Psoas muscle (tissue), 8 donors: ENCODE measurements around the gene LRRC3B. TPM values are rescaled to one million over a fixed set of nuclear protein-coding genes. Genes with fewer than 3 reads are reported as not detected.

Source experiments
- ATAC-seq, 4 donors: fragments of 200-7000 bp; cut with Tn5 transposase; one replicate each; pipeline ENCODE4 v1.9.1; 2020; ENCODE audit warnings: moderate library complexity in 3 of 4, mild to moderate bottlenecking in 2 of 4
- DNase-seq, 2 donors: peaks; one replicate each; pipeline ENCODE4 v3.0.0-alpha.2; 2020
- H3K27ac ChIP-seq: fragments of 200-600 bp; one replicate; pipeline ENCODE4 v1.8.0; 2022
- H3K27me3 ChIP-seq, 3 donors: fragments of 200-600 bp in 1 of 3; one replicate each; pipeline versions ENCODE4 v1.6.1 to v1.8.0; 2013 to 2022; ENCODE audit warnings: low read length in 2 of 3, mild to moderate bottlenecking in 2 of 3, moderate library complexity in 1 of 3; ENCODE audit not compliant: insufficient read depth in 3 of 3
- H3K36me3 ChIP-seq, 2 donors: fragments of 200-600 bp in 1 of 2; one replicate each; pipeline versions ENCODE4 v1.6.1 to v1.8.0; 2013 to 2022; ENCODE audit warnings: low read depth in 1 of 2, mild to moderate bottlenecking in 1 of 2, moderate library complexity in 1 of 2; ENCODE audit not compliant: insufficient read depth in 1 of 2
- H3K4me1 ChIP-seq: fragments of 200-600 bp; one replicate; pipeline ENCODE4 v1.8.0; 2022
- H3K4me3 ChIP-seq: fragments of 200-600 bp; one replicate; pipeline ENCODE4 v1.8.0; 2022; ENCODE audit warnings: mild to moderate bottlenecking
- H3K9me3 ChIP-seq: fragments of 200-600 bp; one replicate; pipeline ENCODE4 v1.8.0; 2022
- WGBS, 3 donors: extraction: QIAGEN DNeasy Blood & Tissue Kit; methylation state at CpG; one replicate each; pipeline versions ENCODE4 v1.1.6 to v1.1.7; 2013; 5-methylcytosine and 5-hydroxymethylcytosine counted together
- intact Hi-C, 2 donors: fragments of 100-400 bp; cut with DNase I; formaldehyde crosslinking; loops; one replicate each; pipeline versions ENCODE4 v1.11.0 to v1.14.2; 2022
- polyA plus RNA-seq, 3 donors: library from polyadenylated mRNA; stranded (reverse); fragments of 200-250 nt; gene quantifications; one replicate each; pipeline ENCODE4 v1.2.3, GENCODE V29; 2013
- total RNA-seq, 4 donors: library from RNA; stranded (reverse); fragmentation: NEBNext Ultra II Directional in 2 of 4; extraction: Animal tissue kit (Norgen Biotek cat#: 25700) in 2 of 4; gene quantifications; one replicate each; pipeline versions ENCODE4 v1.2.1 to v1.2.4, GENCODE V29; 2021 to 2023
- TF ChIP-seq, protein P1 (sequence below): fragments of 200-600 bp; IDR thresholded peaks from one replicate; pipeline ENCODE4 v1.8.0; 2022; ENCODE audit warnings: antibody characterized with exemption
- donor health status: healthy with polysubstance abuse.
- donor health status: DM: no; HTN: no; CAD: no; lungs with moderate emphysema.
- donor health status: Bipolar disorder and iron deficiency.
- donor health status: healthy.
- donor health status: DM: yes; HTN: yes; CAD: no.
- donor health status: DM: no; HTN: no; CAD: no.
- donor health status: DM: no; HTN: no; CAD: no.
- donor health status: DM: yes; HTN: yes; CAD: no.

LRRC3B gene
- total and polyA plus RNA-seq, 7 donors = 0.05 to 3.2 (median 1.1) TPM

DNA sequence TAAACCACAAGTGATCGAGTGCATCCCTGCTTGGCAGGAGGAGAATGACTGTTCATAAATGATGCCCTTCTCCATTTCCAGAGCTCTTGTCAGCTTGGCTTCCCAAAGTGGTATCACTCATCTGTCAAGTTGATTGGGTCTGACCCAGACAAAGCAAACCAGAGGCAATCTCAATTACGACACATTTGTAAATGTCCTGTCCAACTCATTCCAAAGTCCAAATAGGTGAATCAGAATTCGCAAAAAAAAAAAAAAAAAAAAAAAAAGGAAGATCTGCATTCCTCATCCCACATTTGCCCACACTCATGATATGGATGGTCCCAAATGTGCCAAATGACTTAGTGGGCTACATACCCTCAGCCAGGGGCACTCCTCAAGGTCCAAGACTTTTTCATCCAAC, 91.9 kb downstream of the LRRC3B start:
- H3K4me1 ChIP-seq = no peaks in the 10 kb centered on the region
- H3K36me3 ChIP-seq = no peaks in the 10 kb centered on the region
- WGBS, 3 donors = 74 to 85% (median 84%) methylated on average over 3 of the region's 3 CpGs
- ATAC-seq (no peak), DNase-seq (no peak)
- no peaks in the 10 kb centered on the region for H3K27me3 ChIP-seq
- intact Hi-C loops = loop anchor here (5.0 to 10.0 kb wide), 6 partner anchors 190 to 1067 kb away; partner anchors contain the start of gene TOP2B (in 1 of the 2)
- H3K9me3 ChIP-seq = no peaks in the 10 kb centered on the region
- TF ChIP-seq, protein P1, sequence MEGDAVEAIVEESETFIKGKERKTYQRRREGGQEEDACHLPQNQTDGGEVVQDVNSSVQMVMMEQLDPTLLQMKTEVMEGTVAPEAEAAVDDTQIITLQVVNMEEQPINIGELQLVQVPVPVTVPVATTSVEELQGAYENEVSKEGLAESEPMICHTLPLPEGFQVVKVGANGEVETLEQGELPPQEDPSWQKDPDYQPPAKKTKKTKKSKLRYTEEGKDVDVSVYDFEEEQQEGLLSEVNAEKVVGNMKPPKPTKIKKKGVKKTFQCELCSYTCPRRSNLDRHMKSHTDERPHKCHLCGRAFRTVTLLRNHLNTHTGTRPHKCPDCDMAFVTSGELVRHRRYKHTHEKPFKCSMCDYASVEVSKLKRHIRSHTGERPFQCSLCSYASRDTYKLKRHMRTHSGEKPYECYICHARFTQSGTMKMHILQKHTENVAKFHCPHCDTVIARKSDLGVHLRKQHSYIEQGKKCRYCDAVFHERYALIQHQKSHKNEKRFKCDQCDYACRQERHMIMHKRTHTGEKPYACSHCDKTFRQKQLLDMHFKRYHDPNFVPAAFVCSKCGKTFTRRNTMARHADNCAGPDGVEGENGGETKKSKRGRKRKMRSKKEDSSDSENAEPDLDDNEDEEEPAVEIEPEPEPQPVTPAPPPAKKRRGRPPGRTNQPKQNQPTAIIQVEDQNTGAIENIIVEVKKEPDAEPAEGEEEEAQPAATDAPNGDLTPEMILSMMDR = no peak
- no peak overlapping the region for H3K4me3 ChIP-seq
- no peak overlapping the region for H3K27ac ChIP-seq

DNA sequence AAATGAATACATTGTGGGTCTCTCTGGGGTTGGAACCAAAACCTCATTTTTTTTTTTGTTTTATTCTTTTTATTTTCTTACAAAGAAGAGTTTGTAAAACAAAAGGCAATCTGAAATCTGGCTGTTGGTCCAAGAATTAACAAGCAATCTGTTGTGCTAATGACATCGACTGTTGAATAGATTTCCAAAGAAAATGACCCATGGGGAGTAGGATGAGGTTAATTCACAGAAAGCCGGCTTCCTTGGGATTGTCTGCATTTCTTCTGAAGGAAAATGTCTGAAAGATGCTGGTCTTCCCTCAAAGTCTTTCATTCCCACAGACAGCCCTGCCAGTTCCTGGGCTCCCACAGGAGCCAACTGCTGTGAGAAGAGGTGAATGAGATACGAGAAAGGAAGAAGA, 92.9 kb downstream of the LRRC3B start:
- intact Hi-C loops = loop anchor here (10.0 kb wide), 4 partner anchors 191 to 1051 kb away; partner anchors contain the start of gene TOP2B (in 1 of the 2)
- no peaks in the 10 kb centered on the region for H3K36me3 ChIP-seq
- H3K4me1 ChIP-seq = no peaks in the 10 kb centered on the region
- DNase-seq (no peak), ATAC-seq (no peak)
- H3K27me3 ChIP-seq = no peaks in the 10 kb centered on the region
- TF ChIP-seq, protein P1 = no peak
- no peak overlapping the region for H3K4me3 ChIP-seq
- 61 to 76% (median 64%) methylated on average over 3 of the region's 3 CpGs for WGBS, 3 donors
- H3K9me3 ChIP-seq = no peaks in the 10 kb centered on the region
- H3K27ac ChIP-seq = no peak overlapping the region

DNA sequence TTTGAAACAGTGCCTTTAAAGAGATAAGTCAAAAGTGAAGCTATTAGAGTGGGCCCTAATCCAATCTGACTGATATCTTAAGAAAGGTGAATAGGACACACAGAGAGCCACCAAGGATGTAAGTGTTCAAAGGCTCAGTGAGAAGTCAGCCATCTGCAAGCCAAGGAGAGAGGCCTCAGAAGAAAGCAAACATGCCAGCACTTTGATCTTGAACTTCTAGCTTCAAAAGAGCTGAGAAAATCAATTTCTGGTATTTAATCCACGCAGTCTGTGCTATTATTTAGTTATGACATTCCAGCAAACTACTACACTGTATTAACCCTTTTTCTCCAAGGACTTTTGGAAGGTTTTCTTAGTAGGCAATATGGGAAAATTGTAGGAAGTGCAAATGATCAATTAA, 95.7 kb downstream of the LRRC3B start:
- no peaks in the 10 kb centered on the region for H3K9me3 ChIP-seq
- TF ChIP-seq, protein P1 = no peak
- no peaks in the 10 kb centered on the region for H3K27me3 ChIP-seq
- intact Hi-C loops = loop anchor here (10.0 kb wide), 4 partner anchors 194 to 1054 kb away; partner anchors contain the start of gene TOP2B (in 1 of the 2)
- H3K36me3 ChIP-seq = no peaks in the 10 kb centered on the region
- DNase-seq (no peak), ATAC-seq (no peak)
- H3K4me3 ChIP-seq = no peak overlapping the region
- no peaks in the 10 kb centered on the region for H3K4me1 ChIP-seq
- WGBS, 3 donors = 44 to 83% (median 67%) methylated on average over 1 of the region's 1 CpG
- no peak overlapping the region for H3K27ac ChIP-seq

DNA sequence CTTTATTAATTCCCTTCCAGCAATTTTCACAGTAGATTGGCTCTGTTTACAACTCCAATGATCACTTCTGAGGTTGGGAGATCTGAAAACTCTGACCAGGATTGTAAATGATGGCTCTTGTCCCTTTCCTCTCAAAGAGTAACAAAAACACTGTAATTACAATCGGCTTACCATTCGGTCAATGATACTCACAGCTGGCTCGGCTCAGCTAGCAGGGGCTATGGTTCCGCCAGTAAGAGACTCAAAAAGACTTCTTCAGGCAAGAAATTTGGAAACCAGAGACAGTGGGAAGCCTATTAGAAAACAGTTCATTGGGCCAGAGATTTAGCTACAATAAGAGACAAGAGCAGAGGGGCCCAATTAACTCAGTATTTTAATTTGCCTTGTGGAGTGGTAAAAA, 96.6 kb downstream of the LRRC3B start:
- H3K4me1 ChIP-seq = no peaks in the 10 kb centered on the region
- no peaks in the 10 kb centered on the region for H3K36me3 ChIP-seq
- H3K9me3 ChIP-seq = no peaks in the 10 kb centered on the region
- TF ChIP-seq, protein P1 = no peak
- DNase-seq (no peak), ATAC-seq (no peak)
- no peak overlapping the region for H3K4me3 ChIP-seq
- no peaks in the 10 kb centered on the region for H3K27me3 ChIP-seq
- intact Hi-C loops = loop anchor here (10.0 kb wide), 4 partner anchors 194 to 1054 kb away; partner anchors contain the start of gene TOP2B (in 1 of the 2)
- no peak overlapping the region for H3K27ac ChIP-seq
- WGBS, 3 donors = 25 to 42% (median 29%) methylated on average over 4 of the region's 4 CpGs

DNA sequence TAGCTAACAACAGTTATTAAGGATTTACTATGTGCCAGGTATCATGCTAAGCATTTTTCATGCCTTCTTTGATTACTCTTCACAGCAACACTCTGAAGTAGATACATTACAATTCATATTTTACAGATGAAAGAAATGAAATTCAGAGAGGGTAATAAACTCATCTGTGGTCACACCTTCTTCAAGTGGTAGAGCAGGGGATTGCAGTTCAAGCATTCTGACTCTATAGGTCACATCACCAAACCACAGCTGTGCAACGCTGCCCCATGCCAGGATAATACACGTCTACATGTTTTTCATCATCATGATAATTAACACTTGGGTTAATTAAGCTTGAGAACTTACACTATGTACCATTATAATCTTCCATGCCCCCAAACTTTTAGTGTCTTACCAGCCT, 98.5 kb downstream of the LRRC3B start:
- no peaks in the 10 kb centered on the region for H3K36me3 ChIP-seq
- TF ChIP-seq, protein P1 = no peak
- no peaks in the 10 kb centered on the region for H3K27me3 ChIP-seq
- no peak for DNase-seq
- no peak overlapping the region for H3K27ac ChIP-seq
- no peak for ATAC-seq
- no peaks in the 10 kb centered on the region for H3K4me1 ChIP-seq
- intact Hi-C loops = no loop called here
- H3K4me3 ChIP-seq = no peak overlapping the region
- no peaks in the 10 kb centered on the region for H3K9me3 ChIP-seq
- 81 to 91% (median 82%) methylated on average over 2 of the region's 2 CpGs for WGBS, 3 donors
